Sigmoid colon (tissue), 4 donors: ENCODE measurements around the gene KAZN.

Experiments used
- CTCF ChIP-seq, 4 experiments: fragments of 450-650 bp in 3 of 4; fragments of 200-600 bp in 1 of 4; IDR thresholded peaks; one replicate each; pipeline ENCODE4 v1.5.1; 2016 to 2019; ENCODE audit warnings: antibody characterized with exemption in 4 of 4, mild to moderate bottlenecking in 3 of 4, moderate library complexity in 2 of 4
- POLR2A ChIP-seq, 2 donors: fragments of 450-650 bp; IDR thresholded peaks; one replicate each; pipeline ENCODE4 v1.6.1; 2016; ENCODE audit warnings: antibody characterized with exemption in 2 of 2, mild to moderate bottlenecking in 2 of 2, moderate library complexity in 2 of 2
- POLR2AphosphoS5 ChIP-seq, 4 donors: sonication (generic); formaldehyde crosslinking; IDR thresholded peaks; one replicate each; pipeline ENCODE4 v1.6.1; 2017; ENCODE audit warnings: antibody characterized with exemption in 4 of 4

- TF ChIP-seq POLR2A (IDR thresholded peaks at IDR 0.05) (peak; percentile 32 to 42), CTCF (IDR thresholded peaks at IDR 0.05) (no peak), POLR2AphosphoS5 (IDR thresholded peaks at IDR 0.05) (peak; percentile 73 to 80 (median 77))
Observed at GRCh38 chr1:15153184-15153841, 554.8 kb downstream of the KAZN start, which contains the start of gene TMEM51.
